ENCODE data around the gene CABP7.

Gene CABP7

DNA sequence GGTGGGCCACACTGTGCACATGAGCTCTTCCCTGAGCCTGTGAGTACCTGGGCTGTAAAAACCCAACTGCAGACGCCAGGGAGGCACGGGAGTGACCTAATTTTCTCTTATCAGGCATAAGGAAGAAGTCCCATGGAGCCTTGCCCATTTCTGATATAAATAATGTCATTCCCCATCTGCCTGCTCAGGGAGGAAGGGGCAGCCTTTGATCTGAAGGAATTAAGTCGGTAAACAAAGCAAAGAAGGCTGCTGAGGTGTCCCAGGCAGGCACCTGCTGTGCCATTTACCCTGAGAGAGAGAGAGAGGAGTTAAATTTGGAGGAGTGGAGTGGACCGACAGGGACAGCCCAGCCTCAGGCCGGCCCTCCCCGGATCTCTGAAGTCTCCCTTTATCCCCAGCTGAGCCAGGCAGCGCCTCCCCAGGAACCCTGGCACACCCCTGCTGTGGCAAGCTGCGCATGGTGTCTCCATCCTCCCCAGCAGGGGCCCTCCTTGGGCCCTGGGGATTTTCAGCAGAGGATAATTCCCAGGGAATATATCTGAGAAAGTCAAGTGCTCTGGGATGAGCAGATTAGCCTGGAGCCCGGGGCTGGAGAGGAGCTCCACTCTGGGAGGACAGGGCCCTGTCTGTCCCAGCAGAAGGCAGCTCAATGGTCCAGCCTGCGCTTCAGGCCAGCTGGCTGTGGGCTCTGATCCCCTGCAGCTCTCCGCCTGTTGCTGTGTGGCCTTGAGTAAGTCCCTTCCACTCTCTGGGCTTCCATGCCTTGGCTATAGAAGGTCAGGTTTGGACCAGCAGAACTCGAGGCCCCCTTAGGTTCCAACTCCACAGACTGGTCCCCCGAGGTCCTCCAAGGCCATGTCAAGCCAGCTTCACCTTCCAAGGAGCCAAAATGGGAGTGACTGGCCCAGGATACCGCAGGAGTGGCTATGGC, 17.5 kb upstream of the CABP7 start:
- DNase-seq (ENCODE audit: low read depth): no peak

DNA sequence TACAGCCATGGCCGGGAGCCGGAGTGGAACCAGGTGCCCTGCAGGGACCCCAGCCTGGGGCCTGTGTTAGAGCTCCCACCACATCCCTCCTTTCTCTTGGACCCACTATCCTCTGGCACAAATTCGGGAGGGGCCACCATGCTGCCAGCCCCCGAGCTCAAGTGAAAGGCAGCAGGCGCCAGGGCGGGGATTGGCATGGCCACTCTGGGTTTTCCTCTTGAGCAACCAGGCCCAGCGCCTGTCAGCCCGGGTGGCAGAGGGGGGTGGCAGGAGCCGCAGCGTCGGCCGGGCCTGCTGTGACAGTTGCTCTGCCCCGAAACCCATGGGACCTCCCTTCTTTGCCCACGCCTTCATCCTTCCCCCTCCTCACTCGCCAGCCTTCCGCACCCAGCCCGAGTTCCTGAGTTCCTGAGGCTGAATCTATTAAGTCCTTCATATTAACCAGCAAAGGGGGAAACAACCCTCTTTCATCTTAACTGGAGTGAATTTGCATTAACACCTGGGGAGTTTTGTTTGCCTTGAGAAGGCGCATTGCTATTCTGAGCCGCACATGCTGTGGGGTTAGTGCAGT, 16.8 kb upstream of the CABP7 start:
- DNase-seq (ENCODE audit: low read depth): no peak

- DNase-seq (ENCODE audit: low read depth): no peak
Measured at GRCh38 chr22:29703569-29704195, 16.1 kb upstream of the CABP7 start.

GRCh38 chr22:29704528-29705285, 15.1 kb upstream of the CABP7 start:
- no peak for DNase-seq (ENCODE audit: low read depth)

- DNase-seq (ENCODE audit: low read depth): no peak
Measured at GRCh38 chr22:29705651-29706050, 14.2 kb upstream of the CABP7 start.

DNA sequence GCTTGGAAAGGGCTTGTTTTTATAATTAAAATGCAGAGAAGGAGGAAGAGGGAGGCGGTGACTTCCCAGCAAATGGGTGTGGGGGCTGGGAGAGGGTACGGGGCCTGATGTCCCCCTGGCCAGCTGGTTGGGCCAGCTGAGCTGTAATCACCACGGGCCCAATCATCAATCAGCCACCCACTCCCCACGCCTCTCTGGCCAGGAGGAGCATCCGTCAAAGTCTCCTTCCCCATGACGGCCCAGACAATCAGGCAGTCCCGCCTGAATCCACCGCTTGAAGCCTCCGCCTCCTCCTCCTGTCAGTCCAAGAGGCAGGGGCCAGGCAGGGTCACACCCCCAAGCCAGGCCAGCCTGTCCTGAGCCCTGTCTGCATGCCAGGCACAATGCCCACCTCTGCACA, 13.3 kb upstream of the CABP7 start:
- no peak for DNase-seq (ENCODE audit: low read depth)

- no peak for DNase-seq (ENCODE audit: low read depth)
Measured at GRCh38 chr22:29707010-29707409, 12.8 kb upstream of the CABP7 start.

- DNase-seq (ENCODE audit: low read depth): no peak
Measured at GRCh38 chr22:29707471-29707870, 12.3 kb upstream of the CABP7 start.

- DNase-seq (ENCODE audit: low read depth): no peak
Measured at GRCh38 chr22:29710193-29710592, 9.6 kb upstream of the CABP7 start.

GRCh38 chr22:29710922-29711593, 8.7 kb upstream of the CABP7 start:
- DNase-seq (ENCODE audit: low read depth): no peak

GRCh38 chr22:29712119-29712518, 7.7 kb upstream of the CABP7 start:
- DNase-seq (ENCODE audit: low read depth): no peak

DNA sequence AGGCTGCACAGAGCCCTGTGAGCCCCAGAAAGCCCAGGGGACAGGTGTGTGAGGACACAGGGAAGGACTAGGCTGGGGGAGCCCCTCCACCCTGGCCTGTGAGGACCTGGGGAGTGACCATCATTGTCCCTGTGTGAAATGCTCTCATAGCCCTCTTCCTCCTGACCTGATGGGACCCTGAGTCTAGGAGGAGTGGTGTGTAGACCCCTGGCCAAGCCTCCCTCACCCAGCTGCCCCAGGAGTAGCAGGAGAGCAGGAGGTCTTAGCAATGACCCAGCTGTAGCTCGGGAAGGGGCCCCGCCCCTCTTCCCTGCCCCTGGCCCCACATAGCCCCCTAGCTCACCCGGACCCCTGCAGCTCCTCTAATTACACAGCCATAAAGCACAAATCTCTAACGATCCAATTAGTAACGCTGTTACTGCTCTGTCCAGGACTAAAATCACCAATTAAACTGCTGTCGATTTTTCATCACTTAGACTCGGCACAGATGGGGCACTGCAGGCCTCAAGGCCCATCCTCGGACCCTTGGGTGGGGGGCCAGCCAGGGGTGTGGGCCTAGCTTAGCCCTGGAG, 6.6 kb upstream of the CABP7 start:
- no peak for DNase-seq (ENCODE audit: low read depth)

DNA sequence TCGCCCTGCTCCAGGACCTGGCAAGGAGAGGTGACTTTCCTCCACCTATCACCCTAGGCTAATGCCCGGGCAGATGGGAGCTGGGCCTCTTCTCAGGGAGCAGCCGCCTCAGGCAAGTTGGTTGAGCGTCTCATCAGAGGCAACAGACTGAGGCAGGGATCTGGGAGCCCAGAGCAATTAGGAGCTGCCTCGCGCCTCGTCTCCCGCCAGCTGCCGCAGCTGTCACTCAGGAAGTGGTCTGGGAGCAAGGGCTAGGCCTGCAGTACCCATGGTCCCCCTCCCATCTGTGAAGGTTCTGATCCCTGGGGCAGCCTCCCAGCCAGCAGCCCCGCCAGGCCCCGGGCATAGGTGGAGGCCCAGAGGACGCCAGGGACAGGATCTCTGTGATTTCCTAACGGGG, 4.6 kb upstream of the CABP7 start:
- no peak for DNase-seq (ENCODE audit: low read depth)

- no peak for DNase-seq (ENCODE audit: low read depth)
Measured at GRCh38 chr22:29715705-29716104, 4.1 kb upstream of the CABP7 start.

GRCh38 chr22:29716814-29717545, 2.8 kb upstream of the CABP7 start:
- DNase-seq (ENCODE audit: low read depth): no peak

- no peak for DNase-seq (ENCODE audit: low read depth)
Measured at GRCh38 chr22:29717789-29718188, 2.0 kb upstream of the CABP7 start.

GRCh38 chr22:29718949-29719898, 579 bp upstream of the CABP7 start:
- DNase-seq (ENCODE audit: low read depth): no peak

DNA sequence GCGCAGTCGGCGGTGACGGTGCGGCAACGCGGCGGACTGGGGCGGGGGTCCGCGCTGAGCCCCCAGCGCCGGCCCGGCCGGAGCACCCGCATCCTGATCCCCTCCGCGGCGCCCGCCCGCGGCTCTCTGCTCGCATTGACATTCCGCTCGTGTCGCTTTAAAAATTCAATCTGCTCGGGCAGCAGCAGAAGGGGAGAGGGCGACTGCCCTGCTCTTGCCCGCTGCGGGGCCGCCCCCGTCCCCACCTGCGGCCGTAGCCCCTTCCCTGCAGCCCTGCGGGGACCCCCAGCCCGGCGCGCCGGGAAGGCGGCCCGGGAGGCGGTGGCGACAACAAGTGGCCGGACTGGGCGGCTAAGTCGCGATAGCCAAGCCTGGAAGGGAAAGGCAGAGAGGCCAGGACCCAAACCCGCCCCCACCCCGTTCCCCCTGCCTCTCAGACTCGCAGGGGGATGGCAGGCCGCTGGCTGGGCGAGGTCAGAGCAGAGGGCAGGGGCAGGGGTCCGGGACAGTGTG, 1.1 kb downstream of the CABP7 start:
- DNase-seq (ENCODE audit: low read depth): no peak

DNA sequence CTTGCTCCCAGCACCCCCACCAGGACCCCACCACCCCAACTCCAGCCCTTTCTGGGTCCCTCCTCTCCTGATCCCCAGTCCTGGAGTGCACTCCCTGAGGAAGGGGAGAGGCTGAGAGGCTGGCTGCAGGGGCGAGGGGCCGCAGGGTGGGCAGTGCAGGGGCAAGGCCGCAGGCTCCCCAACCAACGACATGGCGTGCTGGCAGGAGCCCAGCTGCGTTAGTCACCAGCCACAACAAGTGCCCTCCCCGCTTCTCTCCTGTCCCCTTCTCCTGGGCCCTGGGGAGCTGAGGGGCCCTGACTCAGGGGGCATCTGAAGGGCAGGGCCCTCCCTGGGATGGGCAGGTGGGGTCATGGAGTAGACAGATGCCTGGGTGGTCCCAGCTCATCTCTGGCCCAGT, 2.3 kb downstream of the CABP7 start:
- no peak for DNase-seq (ENCODE audit: low read depth)

Data from HS-5 (cell line).